Measurements from ENCODE around the gene NUDT16L1.

GRCh38 chr16:4648917-4649316 lies 44.4 kb upstream of the NUDT16L1 start:
- TF ChIP-seq POLR2AphosphoS5 (IDR thresholded peaks at IDR 0.05; ENCODE audit: low read depth, low read length) (no peak), POLR2A (IDR thresholded peaks at IDR 0.05; ENCODE audit: low read depth, low read length) (no peak), TAF1 (IDR thresholded peaks at IDR 0.05; ENCODE audit: borderline replicate concordance, low read depth, low read length) (no peak)

All from GM12892 (cell line).